Mammary epithelial cell (primary cell): ENCODE data around the gene MTHFSD.

ENCODE experiments used
- EZH2 ChIP-seq: IDR thresholded peaks from 2 replicates; pipeline ENCODE4 v1.6.1; 2012; ENCODE audit warnings: low read length, inconsistent platforms, borderline replicate concordance
- TF ChIP-seq, protein P1 (sequence below), 2 donors: IDR thresholded peaks in 1 of 2; conservative IDR thresholded peaks in 1 of 2; 2 replicates each; pipeline ENCODE4 v1.5.1; 2011 to 2012; ENCODE audit warnings: inconsistent platforms in 2 of 2, low read length in 2 of 2, mild to moderate bottlenecking in 2 of 2, control low read depth in 1 of 2, low read depth in 1 of 2; ENCODE audit not compliant: insufficient read depth in 1 of 2; ENCODE audit errors: extremely low read depth in 1 of 2

DNA sequence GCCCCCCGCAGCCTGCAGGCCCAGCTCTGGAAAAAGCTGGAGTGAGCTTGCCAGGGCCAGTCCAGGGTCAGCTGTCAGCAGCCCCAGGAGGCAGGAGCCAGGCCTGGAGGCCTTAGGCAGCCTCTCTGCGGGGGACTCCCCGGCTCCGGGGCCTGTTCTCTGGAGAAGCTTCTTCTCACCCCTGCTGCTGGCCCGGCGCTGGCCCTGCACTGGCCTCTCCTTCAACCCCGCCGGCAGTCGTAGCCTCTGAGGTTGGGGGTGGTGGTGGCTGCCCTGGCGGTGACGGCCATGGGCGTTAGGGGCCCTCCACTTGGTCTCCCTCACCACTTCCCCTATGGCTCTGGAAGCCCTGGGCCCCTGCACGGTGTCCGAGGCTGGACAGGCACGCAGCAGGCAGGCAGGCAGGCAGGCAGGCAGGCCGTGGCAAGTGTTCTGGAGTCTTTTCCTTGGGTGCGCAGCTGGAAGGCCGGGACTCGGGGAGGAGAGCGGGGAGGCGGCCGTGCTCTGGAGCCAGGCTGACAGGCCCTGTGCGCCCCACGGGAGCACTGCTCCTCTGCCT is 42.7 kb downstream of the MTHFSD start:
- TF ChIP-seq, protein P1, sequence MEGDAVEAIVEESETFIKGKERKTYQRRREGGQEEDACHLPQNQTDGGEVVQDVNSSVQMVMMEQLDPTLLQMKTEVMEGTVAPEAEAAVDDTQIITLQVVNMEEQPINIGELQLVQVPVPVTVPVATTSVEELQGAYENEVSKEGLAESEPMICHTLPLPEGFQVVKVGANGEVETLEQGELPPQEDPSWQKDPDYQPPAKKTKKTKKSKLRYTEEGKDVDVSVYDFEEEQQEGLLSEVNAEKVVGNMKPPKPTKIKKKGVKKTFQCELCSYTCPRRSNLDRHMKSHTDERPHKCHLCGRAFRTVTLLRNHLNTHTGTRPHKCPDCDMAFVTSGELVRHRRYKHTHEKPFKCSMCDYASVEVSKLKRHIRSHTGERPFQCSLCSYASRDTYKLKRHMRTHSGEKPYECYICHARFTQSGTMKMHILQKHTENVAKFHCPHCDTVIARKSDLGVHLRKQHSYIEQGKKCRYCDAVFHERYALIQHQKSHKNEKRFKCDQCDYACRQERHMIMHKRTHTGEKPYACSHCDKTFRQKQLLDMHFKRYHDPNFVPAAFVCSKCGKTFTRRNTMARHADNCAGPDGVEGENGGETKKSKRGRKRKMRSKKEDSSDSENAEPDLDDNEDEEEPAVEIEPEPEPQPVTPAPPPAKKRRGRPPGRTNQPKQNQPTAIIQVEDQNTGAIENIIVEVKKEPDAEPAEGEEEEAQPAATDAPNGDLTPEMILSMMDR (conservative IDR thresholded peaks at IDR 0.05 in 1 of 2, IDR thresholded peaks at IDR 0.05 in 1 of 2; ENCODE audit: extremely low read depth in 1 of 2, insufficient read depth in 1 of 2, low read depth in 1 of 2, low read length in 2 of 2), result no peak
- no peak for TF ChIP-seq EZH2
